HG03571 (cell line): ENCODE data around the gene AFF3.
"Not testable (repeated sequence)": the region's sequence is repeated elsewhere in the genome, so short reads cannot be mapped to it uniquely, and the experiment has no call there.

Experiments
- ATAC-seq: cut with Tn5 transposase; IDR thresholded peaks from one replicate; pipeline ENCODE4 v1.9.1; 2021; ENCODE audit not compliant: unreplicated experiment

AFF3 gene

GRCh38 chr2:99772591-99773331 lies 369.6 kb downstream of the AFF3 start:
- ATAC-seq = no peak

GRCh38 chr2:99771681-99772333 lies 370.6 kb downstream of the AFF3 start:
- no peak for ATAC-seq

- ATAC-seq = no peak
These were observed 371.5 kb downstream of the AFF3 start for GRCh38 chr2:99770876-99771275.

GRCh38 chr2:99765731-99766318 lies 376.6 kb downstream of the AFF3 start:
- no peak for ATAC-seq

GRCh38 chr2:99763764-99764163 lies 378.6 kb downstream of the AFF3 start:
- no peak for ATAC-seq

- no peak for ATAC-seq
These were observed 379.7 kb downstream of the AFF3 start for GRCh38 chr2:99762714-99763113.

- no peak for ATAC-seq
These were observed 384.7 kb downstream of the AFF3 start for GRCh38 chr2:99757611-99758114.

GRCh38 chr2:99756059-99756458 lies 386.3 kb downstream of the AFF3 start:
- ATAC-seq = no peak

- ATAC-seq = no peak
These were observed 388.2 kb downstream of the AFF3 start for GRCh38 chr2:99754210-99754609.

GRCh38 chr2:99753505-99753904 lies 388.9 kb downstream of the AFF3 start:
- no peak for ATAC-seq

GRCh38 chr2:99748344-99748743 lies 394.0 kb downstream of the AFF3 start:
- ATAC-seq = no peak

GRCh38 chr2:99747842-99748241 lies 394.5 kb downstream of the AFF3 start:
- no peak for ATAC-seq

- ATAC-seq = no peak
These were observed 399.2 kb downstream of the AFF3 start for GRCh38 chr2:99743146-99743545.

- ATAC-seq = no peak
These were observed 404.9 kb downstream of the AFF3 start for GRCh38 chr2:99737537-99737936.

GRCh38 chr2:99735753-99736152 lies 406.6 kb downstream of the AFF3 start:
- ATAC-seq = no peak

GRCh38 chr2:99735314-99735713 lies 407.1 kb downstream of the AFF3 start:
- ATAC-seq = not testable (repeated sequence)

- ATAC-seq = no peak
These were observed 408.2 kb downstream of the AFF3 start for GRCh38 chr2:99734236-99734635.

GRCh38 chr2:99729104-99730025 lies 413.0 kb downstream of the AFF3 start:
- no peak for ATAC-seq

GRCh38 chr2:99728166-99728565 lies 414.2 kb downstream of the AFF3 start:
- no peak for ATAC-seq

GRCh38 chr2:99727199-99727598 lies 415.2 kb downstream of the AFF3 start:
- ATAC-seq = no peak

GRCh38 chr2:99726691-99727090 lies 415.7 kb downstream of the AFF3 start:
- no peak for ATAC-seq
